Measurements from ENCODE around the gene CCDC141. TPM values are rescaled to one million over a fixed set of nuclear protein-coding genes. Genes with fewer than 3 reads are reported as not detected.
"Not testable (repeated sequence)": the region's sequence is repeated elsewhere in the genome, so short reads cannot be mapped to it uniquely, and the experiment has no call there.

CCDC141 gene
- total and polyA plus RNA-seq, 4 donors: 2.1 to 48.1 (median 14.6) TPM

GRCh38 chr2:179096090-179096489 lies 46.2 kb upstream of the CCDC141 start:
- ATAC-seq (ENCODE audit: insufficient read depth, low FRiP score): no peak
- WGBS, 2 donors: 52 to 62% methylated on average over 3 of the region's 3 CpGs
- no peak for TF ChIP-seq CTCF (IDR thresholded peaks at IDR 0.05; ENCODE audit: control extremely low read depth, extremely low read depth)
- Histone ChIP-seq H3K9ac (ENCODE audit: insufficient read depth in 1 of 2, low read length in 2 of 2) (no peak overlapping the region), H3K27ac (ENCODE audit: low read depth in 1 of 2, low read length in 1 of 2) (no peak overlapping the region), H3K4me3 (no peak overlapping the region), H3K27me3 (ENCODE audit: control insufficient read depth in 3 of 3, insufficient read depth in 3 of 3, low read length in 2 of 3) (no peaks in the 10 kb centered on the region), H3K4me1 (ENCODE audit: control insufficient read depth in 5 of 5, insufficient read depth in 5 of 5, low read length in 5 of 5) (peaks cover 0 to 3% (median 0%) of the 10 kb centered on the region in 5 donors), H3K9me3 (ENCODE audit: control insufficient read depth in 4 of 4, insufficient read depth in 3 of 4, low read length in 3 of 4) (no peaks in the 10 kb centered on the region), H3K36me3 (ENCODE audit: control insufficient read depth in 4 of 4, insufficient read depth in 4 of 4, low read length in 4 of 4) (no peaks in the 10 kb centered on the region)
- DNase-seq: no peak

- H3K36me3 ChIP-seq (ENCODE audit: control insufficient read depth in 4 of 4, insufficient read depth in 4 of 4, low read length in 4 of 4); H3K4me1 ChIP-seq (ENCODE audit: control insufficient read depth in 5 of 5, insufficient read depth in 5 of 5, low read length in 5 of 5); H3K27me3 ChIP-seq (ENCODE audit: control insufficient read depth in 3 of 3, insufficient read depth in 3 of 3, low read length in 2 of 3); H3K9me3 ChIP-seq (ENCODE audit: control insufficient read depth in 4 of 4, insufficient read depth in 3 of 4, low read length in 3 of 4); H3K9ac ChIP-seq (ENCODE audit: insufficient read depth in 1 of 2, low read length in 2 of 2); H3K27ac ChIP-seq (ENCODE audit: low read depth in 1 of 2, low read length in 1 of 2); H3K4me3 ChIP-seq; DNase-seq; ATAC-seq (ENCODE audit: insufficient read depth, low FRiP score): not testable (repeated sequence)
- 95 to 97% methylated on average over 4 of the region's 4 CpGs for WGBS, 2 donors
Measured at GRCh38 chr2:179092912-179093311, 43.0 kb upstream of the CCDC141 start.

- ATAC-seq (ENCODE audit: insufficient read depth, low FRiP score) (no peak), DNase-seq (no peak)
- H3K4me3 ChIP-seq: no peak overlapping the region
- peaks cover 0 to 2% (median 0%) of the 10 kb centered on the region in 4 donors for H3K9me3 ChIP-seq (ENCODE audit: control insufficient read depth in 4 of 4, insufficient read depth in 3 of 4, low read length in 3 of 4)
- H3K9ac ChIP-seq (ENCODE audit: insufficient read depth in 1 of 2, low read length in 2 of 2): no peak overlapping the region
- no peak overlapping the region for H3K27ac ChIP-seq (ENCODE audit: low read depth in 1 of 2, low read length in 1 of 2)
- H3K36me3 ChIP-seq (ENCODE audit: control insufficient read depth in 4 of 4, insufficient read depth in 4 of 4, low read length in 4 of 4): no peaks in the 10 kb centered on the region
- no peaks in the 10 kb centered on the region for H3K4me1 ChIP-seq (ENCODE audit: control insufficient read depth in 5 of 5, insufficient read depth in 5 of 5, low read length in 5 of 5)
- TF ChIP-seq CTCF (IDR thresholded peaks at IDR 0.05; ENCODE audit: control extremely low read depth, extremely low read depth): no peak
- H3K27me3 ChIP-seq (ENCODE audit: control insufficient read depth in 3 of 3, insufficient read depth in 3 of 3, low read length in 2 of 3): no peaks in the 10 kb centered on the region
- 69 to 97% methylated on average over 2 of the region's 2 CpGs for WGBS, 2 donors
Measured at GRCh38 chr2:179082697-179083096, 32.8 kb upstream of the CCDC141 start.

GRCh38 chr2:179081954-179082353 lies 32.0 kb upstream of the CCDC141 start:
- DNase-seq (no peak), ATAC-seq (ENCODE audit: insufficient read depth, low FRiP score) (no peak)
- Histone ChIP-seq H3K4me3 (no peak overlapping the region), H3K27me3 (ENCODE audit: control insufficient read depth in 3 of 3, insufficient read depth in 3 of 3, low read length in 2 of 3) (no peaks in the 10 kb centered on the region), H3K9me3 (ENCODE audit: control insufficient read depth in 4 of 4, insufficient read depth in 3 of 4, low read length in 3 of 4) (peaks cover 0 to 2% (median 0%) of the 10 kb centered on the region in 4 donors), H3K27ac (ENCODE audit: low read depth in 1 of 2, low read length in 1 of 2) (no peak overlapping the region), H3K36me3 (ENCODE audit: control insufficient read depth in 4 of 4, insufficient read depth in 4 of 4, low read length in 4 of 4) (no peaks in the 10 kb centered on the region), H3K4me1 (ENCODE audit: control insufficient read depth in 5 of 5, insufficient read depth in 5 of 5, low read length in 5 of 5) (no peaks in the 10 kb centered on the region), H3K9ac (ENCODE audit: insufficient read depth in 1 of 2, low read length in 2 of 2) (no peak overlapping the region)
- TF ChIP-seq CTCF (IDR thresholded peaks at IDR 0.05; ENCODE audit: control extremely low read depth, extremely low read depth): no peak

Data from lung (tissue), 12 donors.